ENCODE results near the gene DTX3.

GRCh38 chr12:57592551-57593165, 12.0 kb upstream of the DTX3 start:
- TF ChIP-seq CTCF (CRISPR knock-in tag; IDR thresholded peaks at IDR 0.05) (no peak), ZBTB3 (CRISPR knock-in tag; IDR thresholded peaks at IDR 0.05; ENCODE audit: borderline replicate concordance, low read depth) (no peak), ZNF180 (CRISPR knock-in tag; IDR thresholded peaks at IDR 0.05; ENCODE audit: borderline replicate concordance, low read depth) (no peak), ATF2 (CRISPR knock-in tag; IDR thresholded peaks at IDR 0.05) (no peak), NPAS2 (CRISPR knock-in tag; IDR thresholded peaks at IDR 0.05; ENCODE audit: borderline replicate concordance) (no peak), HCFC1 (IDR thresholded peaks at IDR 0.05; ENCODE audit: low read depth, low read length) (no peak)

Measured in HepG2 (cell line).